Measurements from ENCODE around the gene ACAP1. TPM values are rescaled to one million over a fixed set of nuclear protein-coding genes. Genes with fewer than 3 reads are reported as not detected.

ACAP1 gene
- total RNA-seq, 1 experiment from 2014 or later: 2.7 TPM

GRCh38 chr17:7343250-7343649, 6.9 kb downstream of the ACAP1 start:
- no peak for ATAC-seq
- no TSS peak for BruUV-seq (replicated peaks)

DNA sequence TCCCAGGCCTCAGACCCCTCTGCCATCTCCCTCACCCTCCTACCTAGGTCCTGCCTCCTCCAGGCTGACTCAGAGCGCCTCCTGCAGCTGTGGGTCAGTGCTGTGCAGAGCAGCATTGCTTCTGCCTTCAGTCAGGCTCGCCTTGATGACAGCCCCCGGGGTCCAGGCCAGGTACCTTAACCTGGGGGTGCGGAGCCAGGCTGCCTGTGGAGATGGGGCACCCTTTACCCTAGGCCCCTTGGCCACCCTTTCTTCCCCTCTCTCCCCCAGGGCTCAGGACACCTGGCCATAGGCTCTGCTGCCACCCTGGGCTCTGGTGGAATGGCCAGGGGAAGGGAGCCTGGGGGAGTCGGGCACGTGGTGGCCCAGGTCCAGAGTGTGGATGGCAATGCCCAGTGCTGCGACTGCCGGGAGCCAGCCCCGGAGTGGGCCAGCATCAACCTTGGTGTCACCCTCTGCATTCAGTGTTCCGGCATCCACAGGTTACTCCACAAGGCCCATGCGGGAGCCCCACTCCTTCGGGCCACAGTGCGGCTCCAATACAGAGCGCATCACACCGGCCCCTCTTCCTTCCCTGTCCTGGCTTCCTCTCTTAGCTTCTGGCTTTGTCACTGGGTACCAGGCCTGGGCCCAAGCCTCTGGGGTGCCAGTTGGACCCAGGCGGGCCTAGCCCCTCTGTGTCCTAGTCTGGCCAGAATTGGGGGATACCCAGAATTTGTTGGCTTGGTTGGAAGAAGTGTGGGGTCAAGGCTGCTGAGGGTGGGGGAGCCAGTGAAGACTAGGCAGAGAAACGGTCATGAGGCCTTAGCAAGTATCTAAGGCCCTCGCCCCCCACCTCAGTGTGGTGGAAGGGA, 10.7 kb downstream of the ACAP1 start:
- no peak overlapping the region for H3K4me3 ChIP-seq (ENCODE audit: low read depth in 2 of 2, low read length in 2 of 2)
- H3K36me3 ChIP-seq (ENCODE audit: control insufficient read depth, insufficient read depth, low read length): no peaks in the 10 kb centered on the region
- no peaks in the 10 kb centered on the region for H3K27me3 ChIP-seq (ENCODE audit: control insufficient read depth, insufficient read depth, low read length)
- DNase-seq (ENCODE audit: low read depth, low spot score): no peak
- ChIA-PET POLR2A (no interaction called here), CTCF (interaction anchor here (0.5 kb wide), 1 partner anchor 94 kb away, joined by 4 read pairs; no protein-coding TSS in a partner anchor)
- H3K27ac ChIP-seq (ENCODE audit: low read length): no peak overlapping the region
- in situ Hi-C loops (cut with HindIII; ENCODE audit: low pct_unique_long_range_greater_than_20kb, low sequenced_read_pairs) (no loop called here), intact Hi-C loops (cut with micrococcal nuclease; ENCODE audit: unreplicated experiment) (no loop called here)
- no peaks in the 10 kb centered on the region for H3K9me3 ChIP-seq (ENCODE audit: control insufficient read depth, insufficient read depth, low read depth, low read length)
- no TSS peak for BruUV-seq (replicated peaks)
- no peak for ATAC-seq
- H3K4me1 ChIP-seq (ENCODE audit: control insufficient read depth, insufficient read depth, low read length): peaks cover 3% of the 10 kb centered on the region; the same call in 1 of the 2 replicates
- TF ChIP-seq, protein P1, sequence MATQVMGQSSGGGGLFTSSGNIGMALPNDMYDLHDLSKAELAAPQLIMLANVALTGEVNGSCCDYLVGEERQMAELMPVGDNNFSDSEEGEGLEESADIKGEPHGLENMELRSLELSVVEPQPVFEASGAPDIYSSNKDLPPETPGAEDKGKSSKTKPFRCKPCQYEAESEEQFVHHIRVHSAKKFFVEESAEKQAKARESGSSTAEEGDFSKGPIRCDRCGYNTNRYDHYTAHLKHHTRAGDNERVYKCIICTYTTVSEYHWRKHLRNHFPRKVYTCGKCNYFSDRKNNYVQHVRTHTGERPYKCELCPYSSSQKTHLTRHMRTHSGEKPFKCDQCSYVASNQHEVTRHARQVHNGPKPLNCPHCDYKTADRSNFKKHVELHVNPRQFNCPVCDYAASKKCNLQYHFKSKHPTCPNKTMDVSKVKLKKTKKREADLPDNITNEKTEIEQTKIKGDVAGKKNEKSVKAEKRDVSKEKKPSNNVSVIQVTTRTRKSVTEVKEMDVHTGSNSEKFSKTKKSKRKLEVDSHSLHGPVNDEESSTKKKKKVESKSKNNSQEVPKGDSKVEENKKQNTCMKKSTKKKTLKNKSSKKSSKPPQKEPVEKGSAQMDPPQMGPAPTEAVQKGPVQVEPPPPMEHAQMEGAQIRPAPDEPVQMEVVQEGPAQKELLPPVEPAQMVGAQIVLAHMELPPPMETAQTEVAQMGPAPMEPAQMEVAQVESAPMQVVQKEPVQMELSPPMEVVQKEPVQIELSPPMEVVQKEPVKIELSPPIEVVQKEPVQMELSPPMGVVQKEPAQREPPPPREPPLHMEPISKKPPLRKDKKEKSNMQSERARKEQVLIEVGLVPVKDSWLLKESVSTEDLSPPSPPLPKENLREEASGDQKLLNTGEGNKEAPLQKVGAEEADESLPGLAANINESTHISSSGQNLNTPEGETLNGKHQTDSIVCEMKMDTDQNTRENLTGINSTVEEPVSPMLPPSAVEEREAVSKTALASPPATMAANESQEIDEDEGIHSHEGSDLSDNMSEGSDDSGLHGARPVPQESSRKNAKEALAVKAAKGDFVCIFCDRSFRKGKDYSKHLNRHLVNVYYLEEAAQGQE (IDR thresholded peaks at IDR 0.05; ENCODE audit: insufficient read depth in 1 of 2, low read depth in 2 of 2, low read length in 1 of 2): no peak
- TF ChIP-seq POLR2AphosphoS5 (IDR thresholded peaks at IDR 0.05; ENCODE audit: low read depth, low read length) (no peak), TCF7L2 (IDR thresholded peaks at IDR 0.05; ENCODE audit: low read depth, low read length) (no peak), SIN3A (IDR thresholded peaks at IDR 0.05; ENCODE audit: borderline replicate concordance, insufficient read depth, low read depth, low read length) (no peak)
- TF ChIP-seq, protein P2, sequence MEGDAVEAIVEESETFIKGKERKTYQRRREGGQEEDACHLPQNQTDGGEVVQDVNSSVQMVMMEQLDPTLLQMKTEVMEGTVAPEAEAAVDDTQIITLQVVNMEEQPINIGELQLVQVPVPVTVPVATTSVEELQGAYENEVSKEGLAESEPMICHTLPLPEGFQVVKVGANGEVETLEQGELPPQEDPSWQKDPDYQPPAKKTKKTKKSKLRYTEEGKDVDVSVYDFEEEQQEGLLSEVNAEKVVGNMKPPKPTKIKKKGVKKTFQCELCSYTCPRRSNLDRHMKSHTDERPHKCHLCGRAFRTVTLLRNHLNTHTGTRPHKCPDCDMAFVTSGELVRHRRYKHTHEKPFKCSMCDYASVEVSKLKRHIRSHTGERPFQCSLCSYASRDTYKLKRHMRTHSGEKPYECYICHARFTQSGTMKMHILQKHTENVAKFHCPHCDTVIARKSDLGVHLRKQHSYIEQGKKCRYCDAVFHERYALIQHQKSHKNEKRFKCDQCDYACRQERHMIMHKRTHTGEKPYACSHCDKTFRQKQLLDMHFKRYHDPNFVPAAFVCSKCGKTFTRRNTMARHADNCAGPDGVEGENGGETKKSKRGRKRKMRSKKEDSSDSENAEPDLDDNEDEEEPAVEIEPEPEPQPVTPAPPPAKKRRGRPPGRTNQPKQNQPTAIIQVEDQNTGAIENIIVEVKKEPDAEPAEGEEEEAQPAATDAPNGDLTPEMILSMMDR (IDR thresholded peaks at IDR 0.05): no peak

More at GRCh38 chr17:7343250-7343649, 6.9 kb downstream of the ACAP1 start:
- CTCF ChIA-PET: interaction anchor here (0.7 kb wide), 1 partner anchor 24 kb away, joined by 5 read pairs; no protein-coding TSS in a partner anchor
- DNase-seq (ENCODE audit: low read depth, low spot score): no peak
- H3K27me3 ChIP-seq (ENCODE audit: control insufficient read depth, insufficient read depth, low read length): no peaks in the 10 kb centered on the region
- H3K4me1 ChIP-seq (ENCODE audit: control insufficient read depth, insufficient read depth, low read length): no peaks in the 10 kb centered on the region
- no peaks in the 10 kb centered on the region for H3K36me3 ChIP-seq (ENCODE audit: control insufficient read depth, insufficient read depth, low read length)
- POLR2A ChIA-PET: no interaction called here
- intact Hi-C loops (cut with micrococcal nuclease; ENCODE audit: unreplicated experiment) (no loop called here), in situ Hi-C loops (cut with HindIII; ENCODE audit: low pct_unique_long_range_greater_than_20kb, low sequenced_read_pairs) (no loop called here)
- H3K4me3 ChIP-seq (ENCODE audit: low read depth in 2 of 2, low read length in 2 of 2): no peak overlapping the region
- H3K27ac ChIP-seq (ENCODE audit: low read length): no peak overlapping the region
- TF ChIP-seq, protein P2 (IDR thresholded peaks at IDR 0.05): no peak
- no peak for TF ChIP-seq TCF7L2 (IDR thresholded peaks at IDR 0.05; ENCODE audit: low read depth, low read length)
- no peak for TF ChIP-seq SIN3A (IDR thresholded peaks at IDR 0.05; ENCODE audit: borderline replicate concordance, insufficient read depth, low read depth, low read length)
- TF ChIP-seq, protein P1 (IDR thresholded peaks at IDR 0.05; ENCODE audit: insufficient read depth in 1 of 2, low read depth in 2 of 2, low read length in 1 of 2): no peak
- TF ChIP-seq POLR2AphosphoS5 (IDR thresholded peaks at IDR 0.05; ENCODE audit: low read depth, low read length): no peak
- H3K9me3 ChIP-seq (ENCODE audit: control insufficient read depth, insufficient read depth, low read depth, low read length): no peaks in the 10 kb centered on the region
